K562 (cell line): ENCODE results near the gene S100A4. TPM values are rescaled to one million over a fixed set of nuclear protein-coding genes. Genes with fewer than 3 reads are reported as not detected.
A peak's percentile ranks its signal among the peaks of the same experiment; 100 is the strongest.

Experiments
- ARID1B ChIP-seq: fragments of 450-650 bp; IDR thresholded peaks from 2 replicates; pipeline ENCODE4 v1.6.1; 2016; ENCODE audit warnings: antibody characterized with exemption, mild to moderate bottlenecking, inconsistent platforms
- BDP1 ChIP-seq: IDR thresholded peaks from 3 replicates; pipeline ENCODE4 v1.6.1; 2011; ENCODE audit not compliant: insufficient read length, insufficient read depth
- CBFA2T2 ChIP-seq: fragments of 450-650 bp; conservative IDR thresholded peaks from 2 replicates; pipeline ENCODE4 v1.6.1; 2017; ENCODE audit warnings: mild to moderate bottlenecking
- CC2D1A ChIP-seq: fragments of 450-650 bp; IDR thresholded peaks from 2 replicates; pipeline ENCODE4 v1.6.1; 2017; ENCODE audit warnings: mild to moderate bottlenecking
- CHCHD3 ChIP-seq: fragments of 250-450 bp; sonication (Bioruptor Pico); IDR thresholded peaks from 2 replicates; pipeline ENCODE4 v2.1.2; 2022; ENCODE audit warnings: mild to moderate bottlenecking
- EGR1 ChIP-seq: fragments of 450-650 bp; conservative IDR thresholded peaks from 2 replicates; pipeline ENCODE4 v1.6.1; 2017; ENCODE audit warnings: mild to moderate bottlenecking
- ELF2 ChIP-seq: fragments of 250-450 bp; sonication (Bioruptor Pico); IDR thresholded peaks from 2 replicates; pipeline ENCODE4 v1.5.0; 2021; ENCODE audit warnings: mild to moderate bottlenecking
- EP300 ChIP-seq: IDR thresholded peaks from 2 replicates; pipeline ENCODE4 v1.6.1; 2012; ENCODE audit warnings: low read length, improper control_type of control experiment
- FOS ChIP-seq: IDR thresholded peaks from 3 replicates; pipeline ENCODE4 v1.6.1; 2011; ENCODE audit not compliant: insufficient read length; ENCODE audit errors: extremely low read depth
- GATAD2A ChIP-seq: fragments of 450-650 bp; IDR thresholded peaks from 2 replicates; pipeline ENCODE4 v1.6.1; 2017
- MAFG ChIP-seq: fragments of 450-650 bp; conservative IDR thresholded peaks from 2 replicates; pipeline ENCODE4 v1.6.1; 2016; ENCODE audit warnings: missing genetic modification characterization, missing compliant biosample characterization
- NCOA1 ChIP-seq: fragments of 450-650 bp; IDR thresholded peaks from 2 replicates; pipeline ENCODE4 v1.6.1; 2016; ENCODE audit warnings: low read depth
- NCOA2 ChIP-seq, 2 experiments: fragments of 450-650 bp; IDR thresholded peaks; 2 replicates each; pipeline ENCODE4 v1.6.1; 2018; ENCODE audit warnings: mild to moderate bottlenecking in 2 of 2, moderate library complexity in 1 of 2; ENCODE audit not compliant: partially characterized antibody in 2 of 2
- NRF1 ChIP-seq, 2 experiments: fragments of 450-650 bp; IDR thresholded peaks in 1 of 2; conservative IDR thresholded peaks in 1 of 2; 2 replicates each; pipeline ENCODE4 v1.6.1; 2014; ENCODE audit warnings: mild to moderate bottlenecking in 2 of 2
- PHF20 ChIP-seq: fragments of 450-650 bp; IDR thresholded peaks from 2 replicates; pipeline ENCODE4 v1.6.1; 2018; ENCODE audit not compliant: partially characterized antibody
- RBFOX2 ChIP-seq: fragments of 200-400 bp; formaldehyde crosslinking; IDR thresholded peaks from 2 replicates; pipeline ENCODE4 v1.6.1; 2017; ENCODE audit warnings: low read depth, mild to moderate bottlenecking, low read length, moderate library complexity
- RBM17 ChIP-seq: fragments of 200-400 bp; formaldehyde crosslinking; IDR thresholded peaks from 2 replicates; pipeline ENCODE4 v1.6.1; 2017; ENCODE audit warnings: low read depth, mild to moderate bottlenecking, low read length, borderline replicate concordance
- SOX6 ChIP-seq: fragments of 450-650 bp; IDR thresholded peaks from 2 replicates; pipeline ENCODE4 v1.6.1; 2014; ENCODE audit warnings: mild to moderate bottlenecking
- TAF9B ChIP-seq: fragments of 450-650 bp; IDR thresholded peaks from 2 replicates; pipeline ENCODE4 v1.6.1; 2018; ENCODE audit warnings: mild to moderate bottlenecking; ENCODE audit not compliant: partially characterized antibody
- ZNF134 ChIP-seq: fragments of 250-450 bp; sonication (Bioruptor Pico); conservative IDR thresholded peaks from 2 replicates; pipeline ENCODE4 v1.4.0; 2020
- ZNF165 ChIP-seq: fragments of 250-450 bp; sonication (Bioruptor Pico); IDR thresholded peaks from 2 replicates; pipeline ENCODE4 v1.4.0; 2020; ENCODE audit warnings: borderline replicate concordance
- polyA plus RNA-seq, 8 experiments: library from polyadenylated mRNA; depleted of rRNA in 4 of 8; stranded (reverse) in 5 of 8; unstranded in 3 of 8; fragments of >200 nt; fragmentation: Nextera tagmentation in 2 of 8; fragmentation: Illumina TruSeq in 1 of 8; extraction: Ambion mirVana in 2 of 8; extraction: Trizol in 1 of 8; gene quantifications; 2 replicates each; pipeline versions ENCODE4 v1.2.1 to v1.2.3, GENCODE V29; 2011 to 2014; ENCODE audit warnings: inconsistent platforms in 1 of 8, missing spikeins in 1 of 8
- total RNA-seq, 7 experiments: library from RNA; depleted of rRNA in 6 of 7; stranded (reverse); fragments of >200 nt in 6 of 7; fragmentation: Illumina TruSeq in 2 of 7; extraction: Trizol in 2 of 7; gene quantifications; 2 replicates each; pipeline versions ENCODE4 v1.2.1 to v1.2.3, GENCODE V29; 2011 to 2021; ENCODE audit warnings: low replicate concordance in 1 of 7
- TF ChIP-seq, protein P1 (sequence below), 2 experiments: IDR thresholded peaks; 2 replicates each; pipeline ENCODE4 v1.6.1; 2011; ENCODE audit warnings: borderline replicate concordance in 1 of 2, control low read depth in 1 of 2, low read depth in 1 of 2, low read length in 1 of 2, mild to moderate bottlenecking in 1 of 2, mixed read lengths in 1 of 2, moderate library complexity in 1 of 2; ENCODE audit not compliant: insufficient read depth in 1 of 2, insufficient read length in 1 of 2, poor library complexity in 1 of 2, severe bottlenecking in 1 of 2; ENCODE audit errors: extremely low read depth in 1 of 2
- TF ChIP-seq, protein P2 (sequence below): fragments of 250-450 bp; sonication (Bioruptor Pico); IDR thresholded peaks from 2 replicates; pipeline ENCODE4 v1.4.0; 2020; ENCODE audit warnings: mild to moderate bottlenecking, moderate library complexity, borderline replicate concordance
- TF ChIP-seq, protein P3 (sequence below): fragments of 450-650 bp; conservative IDR thresholded peaks from 2 replicates; pipeline ENCODE4 v1.6.1; 2016; ENCODE audit warnings: missing genetic modification characterization, low read depth, mild to moderate bottlenecking, control low read depth, missing compliant biosample characterization

The S100A4 gene
- total and polyA plus RNA-seq, 9 of the 15 experiments (the other 6 are each of a cell fraction or from before 2014, with no cell fraction given) = 3.7 to 20.1 (median 11.2) TPM

DNA sequence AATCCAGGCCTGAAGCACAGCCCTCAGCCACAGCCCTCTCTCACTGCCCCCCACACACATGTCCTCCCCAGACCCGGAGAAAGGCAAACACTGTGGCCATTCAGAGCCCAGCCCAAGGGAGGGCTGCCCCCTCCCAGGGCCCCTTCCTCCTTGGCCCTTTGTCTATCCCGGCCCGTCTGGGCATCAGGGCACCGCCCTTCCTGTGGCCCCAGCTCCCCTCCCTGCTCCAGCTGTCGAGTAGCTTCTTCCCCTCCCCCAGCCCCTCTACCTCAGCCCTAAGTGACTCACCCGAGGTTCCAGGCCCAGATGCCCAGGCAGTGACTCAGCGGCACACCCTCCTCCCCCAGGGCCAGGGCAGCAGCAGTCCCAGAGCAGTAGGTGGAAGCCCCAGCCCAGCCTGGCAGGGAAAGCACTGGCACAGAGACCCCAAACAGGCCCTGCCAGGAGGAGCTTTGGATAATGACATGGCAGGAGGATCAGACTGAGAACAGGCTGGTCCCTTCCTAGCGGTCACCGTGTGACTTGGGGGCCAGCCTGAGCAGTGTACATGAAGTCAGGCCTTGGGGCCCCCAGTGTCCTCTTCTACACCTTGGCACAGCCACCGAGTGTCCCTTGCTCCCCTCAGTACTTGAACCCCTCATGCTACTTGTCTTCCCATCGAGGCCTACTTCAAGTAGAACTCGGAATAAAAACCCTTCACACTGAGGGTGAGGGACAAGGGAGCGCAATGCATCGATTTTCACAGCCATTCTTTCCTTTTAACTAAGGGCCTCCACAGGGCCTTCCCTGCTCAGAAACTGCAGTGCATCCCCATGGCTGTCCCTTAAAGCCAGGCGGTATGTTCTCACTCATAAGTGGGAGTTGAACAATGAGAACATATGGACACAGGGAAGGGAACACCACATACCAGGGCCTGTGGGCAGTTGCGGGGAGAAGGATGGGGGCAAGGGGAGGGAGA, 21.1 kb upstream of the S100A4 start (continued):
- TF ChIP-seq, protein P1, sequence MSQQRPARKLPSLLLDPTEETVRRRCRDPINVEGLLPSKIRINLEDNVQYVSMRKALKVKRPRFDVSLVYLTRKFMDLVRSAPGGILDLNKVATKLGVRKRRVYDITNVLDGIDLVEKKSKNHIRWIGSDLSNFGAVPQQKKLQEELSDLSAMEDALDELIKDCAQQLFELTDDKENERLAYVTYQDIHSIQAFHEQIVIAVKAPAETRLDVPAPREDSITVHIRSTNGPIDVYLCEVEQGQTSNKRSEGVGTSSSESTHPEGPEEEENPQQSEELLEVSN (IDR thresholded peaks at IDR 0.05; ENCODE audit: borderline replicate concordance in 1 of 2, extremely low read depth in 1 of 2, insufficient read depth in 1 of 2, insufficient read length in 1 of 2, low read depth in 1 of 2, low read length in 1 of 2, poor library complexity in 1 of 2, severe bottlenecking in 1 of 2) = peak in 1 of 2 experiments; percentile 5
- TF ChIP-seq EGR1 (peak; percentile 58), ARID1B (peak; percentile 94), BDP1 (no peak), GATAD2A (peak; percentile 99), ELF2 (CRISPR knock-in tag) (no peak), MAFG (peak; percentile 73), CHCHD3 (CRISPR knock-in tag) (0 out of 2 replicates have a peak, but pooled peaks have one; percentile 48), EP300 (peak; percentile 80), NRF1 (conservative IDR thresholded peaks at IDR 0.05 in 1 of 2, IDR thresholded peaks at IDR 0.05 in 1 of 2) (peak; percentile 29 to 43; a peak in 2 of 4 replicates), ZNF165 (CRISPR knock-in tag) (no peak), PHF20 (peak; percentile 31), FOS (peak; percentile 79), RBFOX2 (peak; percentile 76), TAF9B (peak; percentile 97), RBM17 (no peak), NCOA2 (IDR thresholded peaks at IDR 0.05; ENCODE audit: partially characterized antibody in 2 of 2) (no peak), CC2D1A (0 out of 2 replicates have a peak, but pooled peaks have one; percentile 45), CBFA2T2 (peak; percentile 75), NCOA1 (peak; percentile 48; the same call in 1 of the 2 replicates), ZNF134 (CRISPR knock-in tag) (0 out of 2 replicates have a peak, but pooled peaks have one; percentile 24), SOX6 (peak; percentile 65)
- TF ChIP-seq, protein P2, sequence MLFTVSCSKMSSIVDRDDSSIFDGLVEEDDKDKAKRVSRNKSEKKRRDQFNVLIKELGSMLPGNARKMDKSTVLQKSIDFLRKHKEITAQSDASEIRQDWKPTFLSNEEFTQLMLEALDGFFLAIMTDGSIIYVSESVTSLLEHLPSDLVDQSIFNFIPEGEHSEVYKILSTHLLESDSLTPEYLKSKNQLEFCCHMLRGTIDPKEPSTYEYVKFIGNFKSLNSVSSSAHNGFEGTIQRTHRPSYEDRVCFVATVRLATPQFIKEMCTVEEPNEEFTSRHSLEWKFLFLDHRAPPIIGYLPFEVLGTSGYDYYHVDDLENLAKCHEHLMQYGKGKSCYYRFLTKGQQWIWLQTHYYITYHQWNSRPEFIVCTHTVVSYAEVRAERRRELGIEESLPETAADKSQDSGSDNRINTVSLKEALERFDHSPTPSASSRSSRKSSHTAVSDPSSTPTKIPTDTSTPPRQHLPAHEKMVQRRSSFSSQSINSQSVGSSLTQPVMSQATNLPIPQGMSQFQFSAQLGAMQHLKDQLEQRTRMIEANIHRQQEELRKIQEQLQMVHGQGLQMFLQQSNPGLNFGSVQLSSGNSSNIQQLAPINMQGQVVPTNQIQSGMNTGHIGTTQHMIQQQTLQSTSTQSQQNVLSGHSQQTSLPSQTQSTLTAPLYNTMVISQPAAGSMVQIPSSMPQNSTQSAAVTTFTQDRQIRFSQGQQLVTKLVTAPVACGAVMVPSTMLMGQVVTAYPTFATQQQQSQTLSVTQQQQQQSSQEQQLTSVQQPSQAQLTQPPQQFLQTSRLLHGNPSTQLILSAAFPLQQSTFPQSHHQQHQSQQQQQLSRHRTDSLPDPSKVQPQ = no peak
- TF ChIP-seq, protein P3, sequence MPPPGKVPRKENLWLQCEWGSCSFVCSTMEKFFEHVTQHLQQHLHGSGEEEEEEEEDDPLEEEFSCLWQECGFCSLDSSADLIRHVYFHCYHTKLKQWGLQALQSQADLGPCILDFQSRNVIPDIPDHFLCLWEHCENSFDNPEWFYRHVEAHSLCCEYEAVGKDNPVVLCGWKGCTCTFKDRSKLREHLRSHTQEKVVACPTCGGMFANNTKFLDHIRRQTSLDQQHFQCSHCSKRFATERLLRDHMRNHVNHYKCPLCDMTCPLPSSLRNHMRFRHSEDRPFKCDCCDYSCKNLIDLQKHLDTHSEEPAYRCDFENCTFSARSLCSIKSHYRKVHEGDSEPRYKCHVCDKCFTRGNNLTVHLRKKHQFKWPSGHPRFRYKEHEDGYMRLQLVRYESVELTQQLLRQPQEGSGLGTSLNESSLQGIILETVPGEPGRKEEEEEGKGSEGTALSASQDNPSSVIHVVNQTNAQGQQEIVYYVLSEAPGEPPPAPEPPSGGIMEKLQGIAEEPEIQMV = peak; percentile 17; the same call in 1 of the 2 replicates
